ENCODE results near the gene C1orf167. TPM values are rescaled to one million over a fixed set of nuclear protein-coding genes. Genes with fewer than 3 reads are reported as not detected.

Gene C1orf167
- total and polyA plus RNA-seq, 2 experiments from 2014 or later = 1.7 to 2.2 TPM

GRCh38 chr1:11753555-11754208, 8.3 kb upstream of the C1orf167 start:
- DNase-seq (ENCODE audit: low spot score) (peak; percentile 49), ATAC-seq (peak; percentile 8; the same call in 1 of the 3 replicates)
- TF ChIP-seq POLR2AphosphoS5 (IDR thresholded peaks at IDR 0.05; ENCODE audit: low read depth) (no peak), ZNF114 (CRISPR knock-in tag; IDR thresholded peaks at IDR 0.05) (no peak), CTCF (conservative IDR thresholded peaks at IDR 0.05; ENCODE audit: low read depth in 2 of 2) (no peak), NANOG (IDR thresholded peaks at IDR 0.05; ENCODE audit: borderline replicate concordance) (no peak), CREB1 (CRISPR knock-in tag; IDR thresholded peaks at IDR 0.05; ENCODE audit: low read depth) (no peak), EZH2phosphoT487 (IDR thresholded peaks at IDR 0.05; ENCODE audit: unreplicated experiment) (no peak), ZNF331 (CRISPR knock-in tag; IDR thresholded peaks at IDR 0.05; ENCODE audit: low read depth) (no peak), EZH2 (IDR thresholded peaks at IDR 0.05; ENCODE audit: low read depth, unreplicated experiment) (no peak), REST (IDR thresholded peaks at IDR 0.05; ENCODE audit: unreplicated experiment) (no peak), STAT1 (IDR thresholded peaks at IDR 0.05; ENCODE audit: unreplicated experiment) (no peak)
- TF ChIP-seq, protein P1, sequence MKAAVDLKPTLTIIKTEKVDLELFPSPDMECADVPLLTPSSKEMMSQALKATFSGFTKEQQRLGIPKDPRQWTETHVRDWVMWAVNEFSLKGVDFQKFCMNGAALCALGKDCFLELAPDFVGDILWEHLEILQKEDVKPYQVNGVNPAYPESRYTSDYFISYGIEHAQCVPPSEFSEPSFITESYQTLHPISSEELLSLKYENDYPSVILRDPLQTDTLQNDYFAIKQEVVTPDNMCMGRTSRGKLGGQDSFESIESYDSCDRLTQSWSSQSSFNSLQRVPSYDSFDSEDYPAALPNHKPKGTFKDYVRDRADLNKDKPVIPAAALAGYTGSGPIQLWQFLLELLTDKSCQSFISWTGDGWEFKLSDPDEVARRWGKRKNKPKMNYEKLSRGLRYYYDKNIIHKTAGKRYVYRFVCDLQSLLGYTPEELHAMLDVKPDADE (IDR thresholded peaks at IDR 0.05) = no peak
- TF ChIP-seq, protein P2, sequence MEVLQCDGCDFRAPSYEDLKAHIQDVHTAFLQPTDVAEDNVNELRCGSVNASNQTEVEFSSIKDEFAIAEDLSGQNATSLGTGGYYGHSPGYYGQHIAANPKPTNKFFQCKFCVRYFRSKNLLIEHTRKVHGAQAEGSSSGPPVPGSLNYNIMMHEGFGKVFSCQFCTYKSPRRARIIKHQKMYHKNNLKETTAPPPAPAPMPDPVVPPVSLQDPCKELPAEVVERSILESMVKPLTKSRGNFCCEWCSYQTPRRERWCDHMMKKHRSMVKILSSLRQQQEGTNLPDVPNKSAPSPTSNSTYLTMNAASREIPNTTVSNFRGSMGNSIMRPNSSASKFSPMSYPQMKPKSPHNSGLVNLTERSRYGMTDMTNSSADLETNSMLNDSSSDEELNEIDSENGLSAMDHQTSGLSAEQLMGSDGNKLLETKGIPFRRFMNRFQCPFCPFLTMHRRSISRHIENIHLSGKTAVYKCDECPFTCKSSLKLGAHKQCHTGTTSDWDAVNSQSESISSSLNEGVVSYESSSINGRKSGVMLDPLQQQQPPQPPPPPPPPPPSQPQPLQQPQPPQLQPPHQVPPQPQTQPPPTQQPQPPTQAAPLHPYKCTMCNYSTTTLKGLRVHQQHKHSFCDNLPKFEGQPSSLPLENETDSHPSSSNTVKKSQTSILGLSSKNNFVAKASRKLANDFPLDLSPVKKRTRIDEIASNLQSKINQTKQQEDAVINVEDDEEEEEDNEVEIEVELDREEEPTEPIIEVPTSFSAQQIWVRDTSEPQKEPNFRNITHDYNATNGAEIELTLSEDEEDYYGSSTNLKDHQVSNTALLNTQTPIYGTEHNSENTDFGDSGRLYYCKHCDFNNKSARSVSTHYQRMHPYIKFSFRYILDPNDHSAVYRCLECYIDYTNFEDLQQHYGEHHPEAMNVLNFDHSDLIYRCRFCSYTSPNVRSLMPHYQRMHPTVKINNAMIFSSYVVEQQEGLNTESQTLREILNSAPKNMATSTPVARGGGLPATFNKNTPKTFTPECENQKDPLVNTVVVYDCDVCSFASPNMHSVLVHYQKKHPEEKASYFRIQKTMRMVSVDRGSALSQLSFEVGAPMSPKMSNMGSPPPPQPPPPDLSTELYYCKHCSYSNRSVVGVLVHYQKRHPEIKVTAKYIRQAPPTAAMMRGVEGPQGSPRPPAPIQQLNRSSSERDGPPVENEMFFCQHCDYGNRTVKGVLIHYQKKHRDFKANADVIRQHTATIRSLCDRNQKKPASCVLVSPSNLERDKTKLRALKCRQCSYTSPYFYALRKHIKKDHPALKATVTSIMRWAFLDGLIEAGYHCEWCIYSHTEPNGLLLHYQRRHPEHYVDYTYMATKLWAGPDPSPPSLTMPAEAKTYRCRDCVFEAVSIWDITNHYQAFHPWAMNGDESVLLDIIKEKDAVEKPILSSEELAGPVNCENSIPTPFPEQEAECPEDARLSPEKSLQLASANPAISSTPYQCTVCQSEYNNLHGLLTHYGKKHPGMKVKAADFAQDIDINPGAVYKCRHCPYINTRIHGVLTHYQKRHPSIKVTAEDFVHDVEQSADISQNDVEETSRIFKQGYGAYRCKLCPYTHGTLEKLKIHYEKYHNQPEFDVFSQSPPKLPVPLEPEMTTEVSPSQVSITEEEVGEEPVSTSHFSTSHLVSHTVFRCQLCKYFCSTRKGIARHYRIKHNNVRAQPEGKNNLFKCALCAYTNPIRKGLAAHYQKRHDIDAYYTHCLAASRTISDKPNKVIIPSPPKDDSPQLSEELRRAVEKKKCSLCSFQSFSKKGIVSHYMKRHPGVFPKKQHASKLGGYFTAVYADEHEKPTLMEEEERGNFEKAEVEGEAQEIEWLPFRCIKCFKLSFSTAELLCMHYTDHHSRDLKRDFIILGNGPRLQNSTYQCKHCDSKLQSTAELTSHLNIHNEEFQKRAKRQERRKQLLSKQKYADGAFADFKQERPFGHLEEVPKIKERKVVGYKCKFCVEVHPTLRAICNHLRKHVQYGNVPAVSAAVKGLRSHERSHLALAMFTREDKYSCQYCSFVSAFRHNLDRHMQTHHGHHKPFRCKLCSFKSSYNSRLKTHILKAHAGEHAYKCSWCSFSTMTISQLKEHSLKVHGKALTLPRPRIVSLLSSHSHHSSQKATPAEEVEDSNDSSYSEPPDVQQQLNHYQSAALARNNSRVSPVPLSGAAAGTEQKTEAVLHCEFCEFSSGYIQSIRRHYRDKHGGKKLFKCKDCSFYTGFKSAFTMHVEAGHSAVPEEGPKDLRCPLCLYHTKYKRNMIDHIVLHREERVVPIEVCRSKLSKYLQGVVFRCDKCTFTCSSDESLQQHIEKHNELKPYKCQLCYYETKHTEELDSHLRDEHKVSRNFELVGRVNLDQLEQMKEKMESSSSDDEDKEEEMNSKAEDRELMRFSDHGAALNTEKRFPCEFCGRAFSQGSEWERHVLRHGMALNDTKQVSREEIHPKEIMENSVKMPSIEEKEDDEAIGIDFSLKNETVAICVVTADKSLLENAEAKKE (CRISPR knock-in tag; IDR thresholded peaks at IDR 0.05) = no peak
- no peaks in the 10 kb centered on the region for H3K9me2 ChIP-seq (ENCODE audit: insufficient read depth)
- H3K4me1 ChIP-seq (ENCODE audit: insufficient read depth) = no peaks in the 10 kb centered on the region; the same call in 1 of the 2 replicates
- no peak overlapping the region for H3K4me3 ChIP-seq
- no peak overlapping the region for H3K4me2 ChIP-seq
- Mint-ChIP-seq H3K4me3 (no peak overlapping the region), H3K36me3 (ENCODE audit: low read depth) (peaks cover 13% of the 10 kb centered on the region), H3K4me1 (peaks cover 21% of the 10 kb centered on the region), H3K9me3 (peaks cover 19% of the 10 kb centered on the region), H3K27me3 (ENCODE audit: insufficient read depth, low read depth, poor library complexity) (peaks cover 19% of the 10 kb centered on the region), H3K27ac (no peak overlapping the region)
- no peak overlapping the region for H3K27ac ChIP-seq (ENCODE audit: low read depth)
- no peaks in the 10 kb centered on the region for H3K79me2 ChIP-seq (replicated peaks; ENCODE audit: insufficient read depth)
- no peak overlapping the region for H2AFZ ChIP-seq
- no peaks in the 10 kb centered on the region for H3K27me3 ChIP-seq (ENCODE audit: insufficient read depth)
- H4K20me1 ChIP-seq (replicated peaks; ENCODE audit: insufficient read depth) = no peaks in the 10 kb centered on the region
- peaks cover 7% of the 10 kb centered on the region; the same call in 1 of the 2 replicates for H3F3A ChIP-seq (replicated peaks; ENCODE audit: low read depth)
- no peaks in the 10 kb centered on the region for H3K36me3 ChIP-seq (ENCODE audit: insufficient read depth)
